Ishikawa (cell line): Measurements from ENCODE around the gene APBA2.

Source experiments
- CEBPB ChIP-seq: IDR thresholded peaks from 2 replicates; pipeline ENCODE4 v1.6.1; 2012
- CREB1 ChIP-seq: IDR thresholded peaks from 2 replicates; pipeline ENCODE4 v1.6.1; 2012; ENCODE audit warnings: low read depth
- EGR1 ChIP-seq: IDR thresholded peaks from 2 replicates; pipeline ENCODE4 v1.6.1; 2012
- EP300 ChIP-seq: IDR thresholded peaks from 2 replicates; pipeline ENCODE4 v1.6.1; 2012; ENCODE audit warnings: borderline replicate concordance
- FOXM1 ChIP-seq: IDR thresholded peaks from 2 replicates; pipeline ENCODE4 v1.6.1; 2012; ENCODE audit warnings: low read depth, borderline replicate concordance
- MAX ChIP-seq: IDR thresholded peaks from 2 replicates; pipeline ENCODE4 v1.6.1; 2012
- RAD21 ChIP-seq: IDR thresholded peaks from 2 replicates; pipeline ENCODE4 v1.6.1; 2012; ENCODE audit warnings: low read depth
- REST ChIP-seq: IDR thresholded peaks from 2 replicates; pipeline ENCODE4 v1.6.1; 2012; ENCODE audit warnings: low read depth, mild to moderate bottlenecking
- TAF1 ChIP-seq: IDR thresholded peaks from 2 replicates; pipeline ENCODE4 v1.6.1; 2012; ENCODE audit warnings: low read depth, mild to moderate bottlenecking
- TCF12 ChIP-seq: IDR thresholded peaks from 2 replicates; pipeline ENCODE4 v1.6.1; 2012; ENCODE audit warnings: low read depth
- USF1 ChIP-seq: IDR thresholded peaks from 2 replicates; pipeline ENCODE4 v1.6.1; 2012
- YY1 ChIP-seq: IDR thresholded peaks from 2 replicates; pipeline ENCODE4 v1.6.1; 2012; ENCODE audit warnings: low read depth

GRCh38 chr15:29130951-29131839 is 245.4 kb downstream of the APBA2 start:
- TF ChIP-seq TCF12 = no peak
- no peak for TF ChIP-seq EP300
- TF ChIP-seq EGR1 = no peak
- TF ChIP-seq YY1 = no peak
- no peak for TF ChIP-seq CEBPB
- no peak for TF ChIP-seq TAF1
- no peak for TF ChIP-seq REST
- no peak for TF ChIP-seq FOXM1
- no peak for TF ChIP-seq MAX
- TF ChIP-seq CREB1 = no peak
- TF ChIP-seq RAD21 = no peak
- TF ChIP-seq USF1 = no peak
